Stomach (tissue), 4 donors: ENCODE measurements around the gene RIMOC1.

Source experiments
- POLR2A ChIP-seq, 4 donors: fragments of 450-650 bp; IDR thresholded peaks; one replicate each; pipeline ENCODE4 v1.6.1; 2016; ENCODE audit warnings: antibody characterized with exemption in 4 of 4, control low read depth in 2 of 4, mild to moderate bottlenecking in 1 of 4, moderate library complexity in 1 of 4
- TF ChIP-seq, protein P1 (sequence below), 7 experiments: fragments of 450-650 bp in 4 of 7; fragments of 200-600 bp in 3 of 7; sonication (generic) in 3 of 7; IDR thresholded peaks; one replicate each; pipeline ENCODE4 v1.5.1; 2016 to 2019; ENCODE audit warnings: antibody characterized with exemption in 7 of 7, control low read depth in 2 of 7, mild to moderate bottlenecking in 1 of 7

DNA sequence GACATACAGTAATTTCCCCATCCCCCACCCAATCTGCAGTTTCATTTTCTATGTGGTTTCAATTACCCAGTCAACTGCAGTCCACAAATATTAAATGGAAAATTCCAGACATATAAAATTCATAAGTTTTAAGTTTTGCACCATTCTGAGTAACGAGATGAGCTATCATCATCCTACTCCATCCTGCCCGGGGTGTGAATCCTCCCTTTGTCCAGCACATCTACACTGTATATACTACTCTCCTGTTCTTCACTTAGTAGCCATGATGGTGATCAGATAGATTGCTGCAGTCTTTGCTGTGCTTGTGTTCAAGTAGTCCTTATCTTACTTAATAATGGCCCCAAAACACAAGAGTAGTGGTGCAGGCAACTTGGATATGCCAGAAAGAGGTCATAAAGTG is 45.3 kb upstream of the RIMOC1 start:
- TF ChIP-seq POLR2A (IDR thresholded peaks at IDR 0.05): no peak
- TF ChIP-seq, protein P1, sequence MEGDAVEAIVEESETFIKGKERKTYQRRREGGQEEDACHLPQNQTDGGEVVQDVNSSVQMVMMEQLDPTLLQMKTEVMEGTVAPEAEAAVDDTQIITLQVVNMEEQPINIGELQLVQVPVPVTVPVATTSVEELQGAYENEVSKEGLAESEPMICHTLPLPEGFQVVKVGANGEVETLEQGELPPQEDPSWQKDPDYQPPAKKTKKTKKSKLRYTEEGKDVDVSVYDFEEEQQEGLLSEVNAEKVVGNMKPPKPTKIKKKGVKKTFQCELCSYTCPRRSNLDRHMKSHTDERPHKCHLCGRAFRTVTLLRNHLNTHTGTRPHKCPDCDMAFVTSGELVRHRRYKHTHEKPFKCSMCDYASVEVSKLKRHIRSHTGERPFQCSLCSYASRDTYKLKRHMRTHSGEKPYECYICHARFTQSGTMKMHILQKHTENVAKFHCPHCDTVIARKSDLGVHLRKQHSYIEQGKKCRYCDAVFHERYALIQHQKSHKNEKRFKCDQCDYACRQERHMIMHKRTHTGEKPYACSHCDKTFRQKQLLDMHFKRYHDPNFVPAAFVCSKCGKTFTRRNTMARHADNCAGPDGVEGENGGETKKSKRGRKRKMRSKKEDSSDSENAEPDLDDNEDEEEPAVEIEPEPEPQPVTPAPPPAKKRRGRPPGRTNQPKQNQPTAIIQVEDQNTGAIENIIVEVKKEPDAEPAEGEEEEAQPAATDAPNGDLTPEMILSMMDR (IDR thresholded peaks at IDR 0.05): no peak
